CD4-positive, alpha-beta T cell (primary cell): ENCODE data around the gene SWAP70. TPM values are rescaled to one million over a fixed set of nuclear protein-coding genes. Genes with fewer than 3 reads are reported as not detected.

ENCODE experiments used
- ATAC-seq: fragments of 200-7000 bp; cut with Tn5 transposase; one replicate; pipeline ENCODE4 v1.10.0; 2022; ENCODE audit warnings: mild to moderate bottlenecking; ENCODE audit not compliant: poor library complexity
- CTCF ChIA-PET: fragments of 350-600 bp; sonication (Branson Sonifier 250); formaldehyde crosslinking; loops from one replicate; lab custom pipeline; 2021; ENCODE audit warnings: antibody characterized with exemption, inconsistent platforms; lab: Charles Lee
- POLR2A ChIA-PET: fragments of 350-600 bp; sonication (Branson Sonifier 250); formaldehyde crosslinking; loops from one replicate; lab custom pipeline; 2021; ENCODE audit warnings: antibody characterized with exemption, inconsistent platforms; lab: Charles Lee
- DNase-seq, 14 experiments: peaks; one replicate each; pipeline ENCODE4 v3.0.0-alpha.2; 2013 to 2020; ENCODE audit warnings: mixed read lengths in 2 of 14
- H3K27ac ChIP-seq, 2 donors: one replicate each; pipeline versions ENCODE4 v1.5.1 to v1.7.0; 2013; ENCODE audit warnings: low read length in 2 of 2, low read depth in 1 of 2, mild to moderate bottlenecking in 1 of 2
- H3K27me3 ChIP-seq, 2 experiments: 1 replicate in 1 of 2; 2 replicates in 1 of 2; pipeline versions ENCODE4 v1.6.1 to v1.7.0; 2013; ENCODE audit warnings: low read length in 2 of 2, control low read depth in 1 of 2, mild to moderate bottlenecking in 1 of 2, moderate library complexity in 1 of 2; ENCODE audit not compliant: insufficient read depth in 2 of 2, control insufficient read depth in 1 of 2
- H3K36me3 ChIP-seq: one replicate; pipeline ENCODE4 v1.6.1; 2013; ENCODE audit warnings: low read length, control low read depth; ENCODE audit not compliant: insufficient read depth
- H3K4me1 ChIP-seq: one replicate; pipeline ENCODE4 v1.6.1; 2013; ENCODE audit warnings: low read length, control low read depth; ENCODE audit not compliant: insufficient read depth
- H3K4me3 ChIP-seq: one replicate; pipeline ENCODE4 v1.5.1; 2013; ENCODE audit warnings: mild to moderate bottlenecking, low read length, moderate library complexity
- H3K9me3 ChIP-seq, 2 experiments: 1 replicate in 1 of 2; 2 replicates in 1 of 2; pipeline versions ENCODE4 v1.6.1 to v1.7.0; 2013; ENCODE audit warnings: low read length in 2 of 2, mild to moderate bottlenecking in 2 of 2, control low read depth in 1 of 2, moderate library complexity in 1 of 2; ENCODE audit not compliant: control insufficient read depth in 1 of 2, insufficient read depth in 1 of 2
- H3K27ac Mint-ChIP-seq: one replicate; pipeline ENCODE4 v1.8.0; 2020; ENCODE audit warnings: mixed read lengths
- H3K27me3 Mint-ChIP-seq: one replicate; pipeline ENCODE4 v1.8.0; 2021; ENCODE audit warnings: mixed read lengths
- H3K36me3 Mint-ChIP-seq: one replicate; pipeline ENCODE4 v1.8.0; 2021; ENCODE audit warnings: low read depth, mixed read lengths
- H3K4me1 Mint-ChIP-seq: one replicate; pipeline ENCODE4 v1.8.0; 2021; ENCODE audit warnings: low read depth, mixed read lengths
- H3K4me3 Mint-ChIP-seq: one replicate; pipeline ENCODE4 v1.8.0; 2020; ENCODE audit warnings: mild to moderate bottlenecking, mixed read lengths
- H3K9me3 Mint-ChIP-seq: one replicate; pipeline ENCODE4 v1.8.0; 2020; ENCODE audit warnings: mixed read lengths
- CTCF ChIP-seq: fragments of 200-600 bp; IDR thresholded peaks from one replicate; pipeline ENCODE4 v1.8.0; 2022; ENCODE audit warnings: antibody characterized with exemption, mild to moderate bottlenecking
- intact Hi-C, 2 experiments: fragments of 100-400 bp; cut with DNase I in 1 of 2; cut with micrococcal nuclease in 1 of 2; formaldehyde crosslinking; loops; one replicate each; pipeline versions ENCODE4 v1.15.1 to v1.9.0; 2023 to 2025; cut with DNase I, micrococcal nuclease
- total RNA-seq, 174 experiments: library from RNA in 2 of 174; stranded (reverse) in 2 of 174; gene quantifications; one replicate each; pipeline ENCODE4 v1.2.3 and lab custom pipeline; 2021 to 2026

Gene SWAP70
- total RNA-seq, 2 experiments from 2014 or later, result 4.0 to 4.1 TPM

- intact Hi-C loops, result no loop called here
- no peak overlapping the region for H3K27ac ChIP-seq
- peaks cover 35% of the 10 kb centered on the region for H3K36me3 Mint-ChIP-seq
- H3K9me3 Mint-ChIP-seq, result no peaks in the 10 kb centered on the region
- H3K4me1 Mint-ChIP-seq, result no peaks in the 10 kb centered on the region
- no peak overlapping the region for H3K4me3 ChIP-seq
- DNase-seq, result no peak
- H3K27ac Mint-ChIP-seq, result no peak overlapping the region
- ChIA-PET CTCF (no interaction called here), POLR2A (no interaction called here)
- ATAC-seq, result no peak
- no peaks in the 10 kb centered on the region for H3K4me1 ChIP-seq
- H3K9me3 ChIP-seq, result no peaks in the 10 kb centered on the region
- no peak overlapping the region for H3K4me3 Mint-ChIP-seq
- no peak for TF ChIP-seq CTCF
- H3K27me3 Mint-ChIP-seq, result no peaks in the 10 kb centered on the region
- peaks cover 5% of the 10 kb centered on the region for H3K36me3 ChIP-seq
- H3K27me3 ChIP-seq, result no peaks in the 10 kb centered on the region
These were observed 126.0 kb downstream of the SWAP70 start for GRCh38 chr11:9789910-9790309.

- no peaks in the 10 kb centered on the region for H3K27me3 ChIP-seq
- ChIA-PET POLR2A (no interaction called here), CTCF (no interaction called here)
- Mint-ChIP-seq H3K36me3 (peaks cover 30% of the 10 kb centered on the region), H3K27me3 (no peaks in the 10 kb centered on the region), H3K4me1 (no peaks in the 10 kb centered on the region), H3K4me3 (no peak overlapping the region), H3K9me3 (no peaks in the 10 kb centered on the region), H3K27ac (no peak overlapping the region)
- H3K4me3 ChIP-seq, result no peak overlapping the region
- no peak for ATAC-seq
- no peak overlapping the region for H3K27ac ChIP-seq
- no peaks in the 10 kb centered on the region for H3K9me3 ChIP-seq
- no peaks in the 10 kb centered on the region for H3K4me1 ChIP-seq
- DNase-seq, result no peak
- no peak for TF ChIP-seq CTCF
- H3K36me3 ChIP-seq, result peaks cover 5% of the 10 kb centered on the region
- intact Hi-C loops, result no loop called here
These were observed 126.8 kb downstream of the SWAP70 start for GRCh38 chr11:9790703-9791102.

GRCh38 chr11:9796266-9796665 lies 132.4 kb downstream of the SWAP70 start:
- Histone ChIP-seq H3K27me3 (no peaks in the 10 kb centered on the region), H3K9me3 (no peaks in the 10 kb centered on the region), H3K4me1 (no peaks in the 10 kb centered on the region), H3K36me3 (no peaks in the 10 kb centered on the region), H3K27ac (no peak overlapping the region), H3K4me3 (no peak overlapping the region)
- Mint-ChIP-seq H3K27me3 (no peaks in the 10 kb centered on the region), H3K27ac (no peak overlapping the region), H3K36me3 (peaks cover 12% of the 10 kb centered on the region), H3K4me3 (no peak overlapping the region), H3K4me1 (no peaks in the 10 kb centered on the region), H3K9me3 (no peaks in the 10 kb centered on the region)
- ATAC-seq, result no peak
- POLR2A ChIA-PET, result no interaction called here
- intact Hi-C loops, result no loop called here
- CTCF ChIA-PET, result no interaction called here
- TF ChIP-seq CTCF, result no peak
- no peak for DNase-seq
